ENCODE measurements around the gene BMP4.

The BMP4 gene

DNA sequence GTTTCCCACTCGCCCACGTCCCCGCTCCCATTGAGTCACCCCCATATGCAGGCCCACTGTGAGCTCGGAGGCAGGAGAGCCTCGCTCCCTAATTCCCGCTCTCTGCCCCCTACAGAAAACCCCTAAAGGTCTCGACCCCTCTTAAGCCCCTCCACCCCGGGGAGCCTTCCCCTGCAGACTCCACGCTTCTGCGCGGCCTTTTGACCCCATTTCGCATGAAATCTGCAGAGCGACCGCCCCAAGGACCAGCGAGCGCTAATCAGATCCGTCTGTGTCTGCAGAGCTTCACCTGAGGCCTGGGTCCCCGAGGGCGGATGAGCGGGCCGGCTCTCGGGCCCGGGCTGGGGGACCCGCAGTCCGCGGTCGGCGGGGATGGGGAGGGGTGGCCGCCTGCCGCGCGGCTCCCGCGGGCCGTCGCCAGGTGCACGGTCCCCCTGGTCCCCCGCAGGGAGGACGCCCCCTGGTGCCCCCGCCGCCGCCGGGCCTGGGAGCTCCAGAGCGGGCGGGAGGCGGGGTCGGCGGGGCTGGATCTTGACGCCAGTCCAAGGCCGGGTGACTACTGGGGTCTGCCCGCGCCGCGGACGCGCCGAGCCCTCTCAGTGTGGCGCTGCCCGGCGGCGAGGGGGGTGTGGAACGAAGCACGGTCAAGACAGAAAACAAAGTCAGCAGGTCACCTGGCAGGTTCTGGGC, 10.1 kb downstream of the BMP4 start:
- DNase-seq: no peak

DNA sequence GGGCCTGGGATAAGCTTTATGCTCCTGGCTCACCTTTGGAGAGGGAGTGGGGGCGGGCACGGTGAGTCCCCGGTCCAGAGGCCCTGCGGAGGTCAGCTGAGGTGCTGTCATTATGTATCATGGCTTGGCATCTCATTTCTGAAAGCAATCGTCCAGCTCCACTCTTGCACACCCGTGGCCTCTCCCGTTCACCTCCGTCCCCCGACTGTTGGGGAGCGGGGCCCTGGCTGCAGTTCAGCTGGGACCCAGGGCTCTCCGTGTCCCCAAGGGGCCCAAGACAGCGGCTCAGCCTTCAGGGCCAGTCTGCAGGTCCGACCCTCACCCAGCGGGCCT, 10.6 kb downstream of the BMP4 start:
- no peak for DNase-seq

DNA sequence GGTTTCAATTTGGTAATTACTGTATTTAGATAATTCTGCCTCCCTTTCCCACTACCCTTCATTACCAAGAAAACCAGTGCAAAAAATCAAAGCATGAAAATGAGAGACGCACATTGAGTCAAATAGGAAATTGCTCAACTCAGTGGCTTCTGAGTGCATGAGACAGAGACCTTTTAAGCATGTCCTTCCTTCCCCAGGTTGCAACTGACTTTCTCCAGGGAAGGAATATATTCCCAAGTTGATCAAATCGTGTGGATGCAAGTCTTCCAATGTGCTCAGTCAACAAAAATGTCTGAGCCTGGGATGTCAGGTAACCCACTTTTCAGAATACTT, 12.9 kb downstream of the BMP4 start:
- no peak for DNase-seq

DNA sequence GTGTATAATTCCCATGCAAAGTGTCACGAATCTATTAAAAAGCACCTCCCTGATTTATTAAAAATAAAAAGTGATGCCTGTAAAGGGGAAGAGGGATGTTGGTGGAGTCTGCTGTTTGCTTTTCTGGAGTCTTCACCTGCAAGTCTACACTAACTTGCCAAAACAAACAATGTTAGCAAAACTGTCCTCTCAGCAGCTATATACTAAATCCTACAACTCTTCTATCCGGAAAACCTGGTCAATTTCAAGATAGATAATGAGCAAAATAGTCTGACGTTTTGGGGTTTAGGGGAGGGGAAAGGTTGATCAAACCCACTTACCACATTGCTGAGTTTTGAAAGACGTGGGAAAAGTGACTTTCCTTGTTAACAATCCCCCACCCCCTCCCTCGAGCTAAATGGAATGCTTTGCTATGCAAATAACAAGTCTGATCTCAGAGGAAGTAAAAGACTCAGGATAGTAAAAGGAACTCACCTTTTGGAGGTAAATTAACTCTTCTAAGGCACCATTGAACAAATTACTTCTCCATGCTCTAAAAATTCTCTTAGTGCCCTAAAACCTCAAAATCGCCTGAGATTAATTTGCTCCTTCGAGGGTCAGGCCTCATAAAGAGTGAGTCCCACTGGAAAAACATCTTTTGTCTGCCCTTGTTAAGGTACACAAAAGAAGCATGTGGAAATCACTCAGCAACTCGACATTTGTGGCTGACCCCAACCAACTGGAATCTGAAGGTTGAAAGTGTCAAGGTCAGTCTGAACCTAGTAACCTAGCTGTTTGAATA, 13.5 kb downstream of the BMP4 start:
- DNase-seq: no peak

DNA sequence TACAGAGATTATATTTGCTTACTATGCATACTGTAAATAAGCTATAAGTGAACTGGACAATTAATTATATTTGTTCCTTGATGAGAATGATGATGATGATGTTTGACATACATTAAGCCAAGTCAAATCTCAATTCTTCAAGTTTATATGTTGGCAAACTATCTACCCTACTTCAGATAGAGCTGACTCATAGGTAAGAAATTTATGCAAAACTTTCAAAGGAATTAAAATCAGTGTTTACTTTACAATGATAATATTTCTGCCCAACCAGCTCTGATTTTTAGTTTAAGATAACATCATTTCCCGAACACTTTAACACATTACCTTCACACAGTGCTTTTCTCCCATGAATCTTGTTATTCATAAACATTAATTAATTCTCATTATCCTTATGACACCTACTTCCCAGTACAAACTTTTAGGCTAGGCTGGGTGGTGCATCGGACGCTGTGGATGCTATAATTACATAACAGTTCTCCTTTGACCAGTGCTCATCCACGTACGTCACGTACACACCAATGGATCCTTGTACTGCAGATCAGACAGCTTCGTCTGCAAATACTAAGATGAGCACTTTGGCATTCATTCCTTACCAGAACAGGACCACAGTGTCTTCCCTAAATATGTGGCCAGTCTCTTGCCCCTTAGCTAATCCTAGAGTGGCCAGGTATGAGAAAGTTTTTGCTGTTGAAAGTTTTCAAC, 18.3 kb downstream of the BMP4 start:
- DNase-seq: no peak

DNA sequence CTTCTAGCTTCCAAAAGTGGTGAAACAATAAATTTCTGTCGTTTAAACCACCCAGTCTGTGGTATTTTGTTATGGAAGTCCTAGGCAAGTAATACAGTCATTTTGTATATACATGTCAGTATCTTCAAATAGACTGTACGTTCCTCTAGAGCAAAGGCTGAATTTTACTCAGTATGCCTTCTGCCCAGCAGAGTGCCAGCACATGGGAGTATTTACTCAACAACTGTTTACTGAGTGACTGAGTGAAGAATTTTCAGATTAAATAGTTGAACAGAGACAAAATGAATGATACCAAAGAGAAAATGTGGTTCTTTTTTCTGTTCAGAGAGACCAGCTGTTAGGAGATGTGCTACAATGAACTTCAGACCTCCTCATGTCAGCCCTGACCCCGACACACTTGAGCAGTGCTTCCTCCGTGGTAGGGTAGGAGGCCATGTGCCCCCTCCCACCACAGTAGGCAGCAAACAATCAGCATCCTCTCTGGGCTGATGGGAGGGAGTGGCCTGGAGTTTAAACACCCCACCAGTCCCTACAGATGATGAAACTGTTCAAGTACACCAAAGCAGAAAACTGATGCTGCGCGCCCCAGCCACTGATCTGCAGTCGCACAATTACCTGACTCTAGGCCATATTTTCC, 21.7 kb downstream of the BMP4 start:
- no peak for DNase-seq

DNA sequence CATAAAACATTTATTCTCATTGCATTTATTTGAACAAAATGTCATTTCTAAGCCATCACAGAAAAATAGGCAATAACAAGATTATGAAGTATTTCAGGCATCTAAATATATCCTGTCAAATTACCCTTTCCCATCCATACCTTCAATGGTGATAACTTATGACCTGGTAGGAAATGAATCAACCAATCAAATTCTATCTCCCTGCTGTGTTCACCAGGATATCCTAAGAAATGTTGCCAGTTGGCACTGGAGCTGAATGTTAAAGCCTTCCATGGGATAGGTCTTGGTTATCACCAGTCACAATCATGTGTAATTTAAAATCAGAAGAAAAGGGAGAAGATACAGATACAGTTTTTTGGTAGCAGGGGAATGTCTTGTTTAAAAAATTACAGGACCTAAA, 23.7 kb downstream of the BMP4 start:
- DNase-seq: no peak

DNA sequence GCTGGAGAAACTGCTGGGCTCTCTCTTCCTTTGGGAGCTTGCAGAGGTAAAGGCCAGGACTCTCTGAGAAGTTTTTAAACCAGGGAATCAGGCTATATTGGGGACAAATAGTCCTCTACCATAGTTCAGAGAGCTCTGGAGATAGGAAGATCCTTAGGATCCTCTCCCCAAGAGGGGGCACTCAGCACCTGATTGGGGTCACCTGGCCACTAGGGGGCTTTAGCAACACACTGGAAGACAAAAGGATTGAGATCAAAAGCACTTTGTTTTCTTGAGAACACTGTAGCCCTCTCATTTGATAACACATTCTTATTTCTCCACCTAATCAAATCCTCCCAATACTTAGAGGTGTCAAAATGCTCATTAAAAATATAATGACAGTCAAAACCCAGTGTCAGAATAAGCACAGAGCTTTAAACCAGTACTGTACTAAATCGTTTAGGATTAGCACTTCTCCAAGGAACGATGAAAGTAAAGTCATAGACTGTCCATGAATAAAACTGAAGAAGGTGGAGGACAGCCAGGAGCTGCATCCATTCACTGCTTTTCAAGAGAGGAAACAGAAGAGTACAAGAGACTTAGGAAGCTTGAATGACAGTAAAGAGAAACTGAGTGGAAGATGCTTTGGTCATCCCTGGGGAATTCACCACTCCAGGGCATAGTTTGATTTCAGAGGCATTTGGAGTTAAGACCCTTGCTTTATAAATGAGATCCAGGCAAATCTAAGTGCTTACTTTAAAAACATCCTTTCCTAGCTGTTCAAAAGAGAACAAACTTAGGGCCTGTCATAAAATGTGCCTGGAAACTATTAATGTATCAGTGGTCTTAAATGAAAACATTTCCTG, 26.5 kb downstream of the BMP4 start:
- no peak for DNase-seq

DNA sequence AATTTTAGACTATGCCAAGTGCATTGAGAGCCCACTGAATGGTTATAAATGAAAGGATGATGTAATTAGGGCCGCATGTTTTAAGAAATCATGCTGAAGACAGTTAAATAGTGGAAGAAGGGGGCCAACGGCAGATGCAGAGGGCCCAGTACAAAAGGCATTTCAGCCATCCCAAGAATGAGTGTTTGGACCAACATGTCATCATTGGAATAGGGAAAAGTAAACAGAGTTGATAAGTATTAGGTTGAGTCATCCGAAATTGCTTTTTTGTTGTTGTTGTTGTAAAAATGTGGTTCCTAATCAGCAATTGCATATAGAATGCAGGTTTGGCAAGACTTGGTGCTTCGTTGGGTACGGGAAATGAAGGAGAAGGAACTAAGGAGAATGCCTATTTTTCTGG, 29.5 kb downstream of the BMP4 start:
- no peak for DNase-seq

DNA sequence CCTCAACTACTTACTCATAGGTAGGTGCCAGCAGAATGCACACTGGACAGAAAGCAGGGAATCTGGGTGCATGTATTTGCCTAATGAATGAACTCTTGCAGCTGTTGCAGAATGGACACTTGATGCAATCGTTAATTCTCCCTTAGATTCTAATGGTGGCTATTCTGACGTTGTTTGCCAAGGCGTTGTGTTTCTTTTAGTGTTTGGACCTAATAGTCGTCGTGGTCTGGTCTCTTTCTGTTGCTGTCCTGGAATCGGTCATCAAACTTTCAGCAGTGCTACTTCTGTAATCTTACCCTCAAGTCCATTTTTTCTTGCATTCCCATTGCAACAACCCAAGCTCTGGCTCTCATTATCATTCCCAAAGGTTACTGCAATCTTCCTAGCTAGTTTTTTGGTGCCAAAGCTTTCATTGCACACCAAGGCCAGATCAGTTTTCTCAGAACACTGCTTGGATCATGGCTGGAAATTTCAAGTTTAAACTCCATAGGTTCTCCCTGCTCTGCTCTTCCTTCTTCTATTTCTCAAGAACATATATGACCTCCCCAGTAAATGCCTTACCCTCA, 31.3 kb downstream of the BMP4 start:
- no peak for DNase-seq

DNA sequence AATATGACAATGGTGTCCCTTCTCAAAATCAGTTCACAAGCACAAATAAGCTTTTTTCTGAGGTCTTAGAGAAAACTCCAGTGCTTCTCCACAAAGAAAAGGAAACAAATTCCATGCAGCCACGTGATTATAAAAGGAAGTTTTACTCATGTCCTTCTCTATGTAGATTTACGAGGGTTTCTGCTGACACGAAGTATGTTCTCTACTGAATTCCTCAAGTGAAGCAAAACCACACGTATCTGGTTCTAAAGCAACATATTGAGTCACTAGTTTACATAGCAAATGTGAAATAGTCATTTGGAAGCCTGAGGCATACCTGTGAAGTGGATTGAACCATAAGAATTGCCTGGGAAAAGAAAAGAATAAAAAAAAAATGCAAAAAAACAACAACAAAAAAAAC, 31.9 kb downstream of the BMP4 start:
- DNase-seq: no peak

DNA sequence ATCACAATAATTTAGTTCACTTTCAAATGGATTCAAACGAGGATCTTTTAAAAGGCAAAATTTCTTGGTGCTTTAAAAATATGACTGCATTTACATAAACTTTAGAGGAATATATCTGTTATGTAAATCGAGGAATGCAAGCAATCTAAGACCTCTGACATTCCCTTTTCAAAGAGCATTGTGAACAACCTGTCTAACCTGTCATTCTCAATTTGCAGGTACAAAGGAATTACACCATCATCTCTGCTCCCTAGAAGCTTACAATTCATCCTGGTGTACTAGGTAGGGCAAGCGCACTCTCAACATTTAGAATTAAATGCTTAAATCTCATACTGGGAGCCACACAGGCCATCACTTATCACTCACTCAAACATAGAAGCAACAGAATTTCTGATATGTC, 35.6 kb downstream of the BMP4 start:
- DNase-seq: no peak

DNA sequence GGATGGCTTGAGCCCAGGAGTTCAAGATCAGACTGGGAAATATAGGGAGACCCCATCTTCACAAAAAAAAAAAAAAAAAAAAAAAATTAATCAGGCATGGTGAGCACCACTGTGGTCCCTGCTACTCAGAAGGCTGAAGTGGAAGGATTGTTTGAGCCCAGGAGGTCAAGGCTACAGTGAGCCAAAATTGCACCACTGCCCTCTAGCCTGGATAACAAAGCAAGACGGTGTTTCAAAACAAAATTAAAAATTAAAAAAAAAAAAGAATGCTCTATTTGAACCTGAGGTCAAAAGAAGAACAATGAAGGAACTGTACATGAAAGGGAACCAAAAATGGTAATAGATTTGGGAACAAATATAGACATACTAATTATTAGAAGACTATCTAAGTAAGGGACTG, 40.4 kb downstream of the BMP4 start:
- no peak for DNase-seq

DNA sequence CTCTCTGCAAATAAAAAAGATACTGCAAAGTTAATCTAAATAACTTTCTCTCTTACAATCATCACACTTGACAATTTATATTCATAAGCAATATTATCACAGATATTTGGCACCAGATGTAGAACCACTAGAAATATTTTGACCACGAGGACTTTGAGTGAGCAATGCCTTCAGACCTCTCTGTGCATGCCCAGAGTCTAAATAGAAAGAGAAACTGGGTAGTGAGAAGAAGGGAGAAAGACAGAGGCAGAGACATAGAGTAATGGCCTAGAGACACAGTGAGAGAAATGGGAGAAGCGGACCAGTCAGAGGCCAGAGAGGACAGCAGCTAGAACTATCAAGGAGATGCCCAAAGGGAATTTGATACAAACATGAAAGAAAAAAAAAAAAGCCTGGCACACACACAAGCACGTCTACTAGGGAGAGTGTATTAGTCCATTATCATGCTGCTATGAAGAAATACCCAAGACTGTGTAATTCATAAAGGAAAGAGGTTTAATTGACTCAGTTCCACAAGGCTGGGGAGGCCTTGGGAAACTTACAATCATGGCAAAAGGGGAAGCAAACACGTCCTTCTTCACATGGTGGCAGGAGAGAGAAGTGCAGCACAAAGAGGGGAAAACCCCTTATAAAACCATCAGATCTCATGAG, 41.1 kb downstream of the BMP4 start:
- no peak for DNase-seq

DNA sequence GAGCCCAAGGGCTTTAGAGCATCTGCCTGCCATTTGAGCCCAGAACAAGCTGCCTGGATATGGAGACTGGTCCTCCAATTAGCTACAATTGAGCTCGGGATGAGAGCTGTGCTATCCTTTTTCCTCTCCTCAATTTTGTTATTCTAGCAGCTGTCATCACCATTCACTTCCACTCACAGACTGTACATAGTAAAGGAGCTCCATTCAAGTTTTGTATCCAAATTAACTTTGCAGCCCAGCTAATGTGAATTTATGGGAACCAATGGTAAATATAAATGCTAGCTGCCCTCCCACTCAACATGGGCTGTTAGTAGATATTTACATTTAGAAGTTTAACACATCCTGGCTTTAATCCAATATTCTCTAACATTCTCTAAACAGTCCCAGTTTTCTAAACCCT, 44.6 kb downstream of the BMP4 start:
- DNase-seq: no peak

DNA sequence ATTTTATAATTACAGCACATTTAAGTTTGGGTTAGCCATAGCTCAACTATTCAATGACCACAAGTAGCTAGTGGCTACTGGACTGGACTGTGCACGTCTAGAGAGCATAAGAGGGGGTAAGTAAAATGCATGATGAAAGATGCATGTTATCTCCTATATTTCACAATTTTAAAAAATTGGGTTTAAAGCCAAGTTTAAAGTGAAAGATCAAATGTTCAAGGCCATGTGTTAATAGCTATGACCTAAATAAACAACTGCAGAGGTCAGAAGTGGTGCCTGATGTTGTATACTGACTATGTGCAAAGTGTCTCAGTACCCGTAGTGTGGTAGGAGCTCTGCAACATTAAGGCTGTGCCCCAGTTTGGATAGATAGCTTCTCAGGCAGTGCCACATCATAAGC, 48.2 kb downstream of the BMP4 start:
- no peak for DNase-seq

DNA sequence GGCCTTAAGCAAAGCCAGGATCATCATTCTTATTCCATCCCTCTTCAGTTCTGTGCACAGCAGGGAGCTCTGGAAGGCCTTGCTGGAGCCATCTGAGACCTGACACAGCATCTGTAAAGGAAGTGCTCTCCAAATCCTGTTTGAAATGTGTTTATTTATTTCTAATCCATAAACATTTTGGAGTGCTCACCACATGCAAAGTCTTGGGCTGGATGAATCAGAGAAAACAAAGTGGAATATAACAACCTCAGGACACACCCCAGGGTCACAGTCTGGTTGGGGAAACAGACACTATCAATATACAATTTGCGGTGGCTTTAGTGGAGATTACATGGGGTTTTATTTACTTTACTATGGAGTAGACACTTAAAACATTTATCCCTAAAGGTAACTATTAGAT, 54.3 kb downstream of the BMP4 start:
- no peak for DNase-seq

DNA sequence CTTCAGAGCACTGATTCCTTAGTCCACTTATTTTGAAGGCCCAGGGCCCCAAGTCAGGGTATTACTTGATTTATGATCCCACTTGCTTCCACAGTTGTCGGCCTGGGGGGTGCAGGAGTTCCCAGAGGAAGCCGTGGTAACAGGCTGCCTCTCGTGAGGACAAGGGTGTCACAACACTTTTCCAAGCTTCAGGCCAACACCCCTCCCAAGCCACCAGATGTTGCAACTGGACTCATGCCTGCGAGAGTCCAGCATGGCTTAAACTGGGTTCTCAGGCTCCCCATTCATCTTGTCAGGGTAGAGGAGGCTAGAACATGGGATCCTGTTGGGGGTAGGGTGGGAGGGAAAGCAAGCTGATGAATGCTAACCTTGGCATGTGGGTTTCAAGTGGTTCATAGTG, 56.1 kb downstream of the BMP4 start:
- no peak for DNase-seq
